PC-3 (cell line): ENCODE data around the gene FBXL4. TPM values are rescaled to one million over a fixed set of nuclear protein-coding genes. Genes with fewer than 3 reads are reported as not detected.

ENCODE experiments used
- ATAC-seq: fragments of 200-7000 bp; cut with Tn5 transposase; 2 replicates; pipeline ENCODE4 v1.9.1; 2020; ENCODE audit warnings: mild to moderate bottlenecking, moderate library complexity
- BruUV-seq: library from RNA; stranded (reverse); fragments of 400-500 nt; replicated peaks from 2 replicates; lab custom pipeline; 2021; lab: Mats Ljungman, UMichigan
- CTCF ChIA-PET: fragments of 300-600 bp; sonication (Branson Sonifier 250); formaldehyde crosslinking; loops from one replicate; lab custom pipeline; 2022; ENCODE audit warnings: antibody characterized with exemption; lab: Charles Lee
- POLR2A ChIA-PET: fragments of 300-600 bp; sonication (Branson Sonifier 250); formaldehyde crosslinking; loops from one replicate; lab custom pipeline; 2022; ENCODE audit warnings: antibody characterized with exemption; ENCODE audit not compliant: unreplicated experiment; lab: Charles Lee
- DNase-seq: peaks from one replicate; pipeline ENCODE4 v3.0.0-alpha.2; 2015
- H2AFZ ChIP-seq: fragments of 300-600 bp; sonication (generic); 2 replicates; pipeline ENCODE4 v1.6.0; 2016; ENCODE audit warnings: antibody characterized with exemption, low read length
- H3F3A ChIP-seq: fragments of 300-600 bp; sonication (generic); one replicate; pipeline ENCODE4 v1.6.0; 2017; ENCODE audit warnings: antibody characterized with exemption, low read length, control low read depth, mild to moderate bottlenecking; ENCODE audit not compliant: unreplicated experiment
- H3K27ac ChIP-seq: fragments of 300-600 bp; sonication (generic); 2 replicates; pipeline ENCODE4 v1.5.1; 2016; ENCODE audit warnings: mild to moderate bottlenecking, low read length
- H3K27me3 ChIP-seq: fragments of 300-600 bp; sonication (generic); 2 replicates; pipeline ENCODE4 v1.6.1; 2016; ENCODE audit warnings: low read length, mixed read lengths
- H3K36me3 ChIP-seq: fragments of 300-600 bp; sonication (generic); 2 replicates; pipeline ENCODE4 v1.6.1; 2016; ENCODE audit warnings: low read depth, mixed run types, low read length, mixed read lengths
- H3K4me1 ChIP-seq: fragments of 300-600 bp; sonication (generic); 2 replicates; pipeline ENCODE4 v1.5.1; 2016; ENCODE audit warnings: low read length; ENCODE audit not compliant: insufficient read depth
- H3K4me2 ChIP-seq: fragments of 300-600 bp; sonication (generic); 2 replicates; pipeline ENCODE4 v1.6.0; 2016; ENCODE audit warnings: low read length
- H3K4me3 ChIP-seq: fragments of 300-600 bp; sonication (generic); 2 replicates; pipeline ENCODE4 v1.5.1; 2016; ENCODE audit warnings: mild to moderate bottlenecking, low read length, mixed read lengths
- H3K79me2 ChIP-seq: fragments of 300-600 bp; sonication (generic); 2 replicates; pipeline ENCODE4 v1.6.1; 2017; ENCODE audit warnings: low read length, mixed read lengths
- H3K9ac ChIP-seq: fragments of 300-600 bp; sonication (generic); 2 replicates; pipeline ENCODE4 v1.6.0; 2016; ENCODE audit warnings: mild to moderate bottlenecking, low read length
- H3K9me2 ChIP-seq: fragments of 300-600 bp; sonication (generic); replicated peaks from 2 replicates; pipeline ENCODE4 v1.6.1; 2016; ENCODE audit warnings: mixed run types, low read length, mixed read lengths
- H3K9me3 ChIP-seq: fragments of 300-600 bp; sonication (generic); 2 replicates; pipeline ENCODE4 v1.6.1; 2016; ENCODE audit warnings: low read length, mixed read lengths
- H4K20me1 ChIP-seq: fragments of 300-600 bp; sonication (generic); 2 replicates; pipeline ENCODE4 v1.6.1; 2016; ENCODE audit warnings: low read length, mixed read lengths
- EZH2 ChIP-seq: fragments of 300-600 bp; sonication (generic); IDR thresholded peaks from one replicate; pipeline ENCODE4 v1.6.1; 2017; ENCODE audit warnings: antibody characterized with exemption, mild to moderate bottlenecking, low read length; ENCODE audit not compliant: unreplicated experiment
- EZH2phosphoT487 ChIP-seq: fragments of 300-600 bp; sonication (generic); IDR thresholded peaks from 2 replicates; pipeline ENCODE4 v1.6.1; 2018; ENCODE audit warnings: mild to moderate bottlenecking, antibody characterized with exemption, low read length, borderline replicate concordance
- intact Hi-C: fragments of 100-400 bp; cut with micrococcal nuclease; formaldehyde crosslinking; loops from 2 replicates; pipeline ENCODE4 v1.9.0; 2023
- total RNA-seq: library from RNA; depleted of rRNA; stranded (reverse); fragments of >200 nt; gene quantifications from 2 replicates; pipeline ENCODE4 v1.2.3, GENCODE V29; 2014
- TF ChIP-seq, protein P1 (sequence below): fragments of 300-600 bp; sonication (generic); conservative IDR thresholded peaks from 2 replicates; pipeline ENCODE4 v1.5.1; 2017; ENCODE audit warnings: antibody characterized with exemption, low read depth, mild to moderate bottlenecking, low read length

The FBXL4 gene
- total RNA-seq, 1 experiment from 2014 or later = 3.8 TPM

DNA sequence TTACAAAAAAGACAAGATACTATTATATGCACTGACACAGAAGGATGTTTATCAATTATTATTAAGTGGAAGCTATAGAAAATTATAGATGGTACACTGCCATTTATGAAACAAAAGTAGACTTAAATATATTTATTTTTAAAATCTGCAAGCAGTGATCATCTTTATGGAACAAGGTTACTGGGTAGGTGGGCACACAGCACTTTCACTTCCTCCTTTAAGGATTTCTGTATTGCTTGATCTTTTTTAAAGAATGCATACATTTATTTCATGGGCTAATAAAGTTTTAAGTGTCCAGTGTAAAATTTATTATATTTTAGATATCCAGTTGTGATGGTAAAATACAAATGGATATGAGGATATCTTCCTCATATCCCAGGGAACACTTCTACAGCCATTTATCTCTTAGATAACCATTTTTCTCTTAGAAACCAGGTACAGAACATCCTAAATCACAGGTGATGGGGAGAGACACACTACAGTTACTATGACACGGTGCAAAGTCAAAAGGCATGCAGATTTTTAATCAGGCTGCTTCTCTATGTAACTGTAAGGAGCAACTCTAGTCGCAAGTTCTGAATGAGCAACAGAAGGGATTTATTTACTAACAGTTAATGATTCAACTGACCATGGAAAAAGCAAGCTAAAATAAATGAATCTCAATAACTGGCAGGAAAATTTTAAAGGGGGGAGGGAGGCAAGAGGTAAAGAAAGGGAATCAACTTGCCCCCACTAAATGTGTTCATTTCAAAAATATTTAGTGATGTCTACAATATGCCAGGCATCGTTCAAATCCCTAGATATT, 2.2 kb downstream of the FBXL4 start:
- ATAC-seq (no peak), DNase-seq (no peak)
- intact Hi-C loops = loop anchor here (5.0 kb wide), 1 partner anchor 73 kb away; no protein-coding TSS in a partner anchor
- Histone ChIP-seq H2AFZ (no peak overlapping the region), H3F3A (no peaks in the 10 kb centered on the region), H3K9me2 (no peaks in the 10 kb centered on the region), H3K36me3 (no peaks in the 10 kb centered on the region), H3K4me2 (peak overlapping the region; percentile 86), H3K4me3 (peak overlapping the region; percentile 72; the same call in 1 of the 2 replicates), H3K27me3 (no peaks in the 10 kb centered on the region), H4K20me1 (no peaks in the 10 kb centered on the region), H3K27ac (no peak overlapping the region), H3K4me1 (peaks cover 16% of the 10 kb centered on the region; the same call in 1 of the 2 replicates), H3K9ac (no peak overlapping the region), H3K79me2 (peaks cover 56% of the 10 kb centered on the region), H3K9me3 (no peaks in the 10 kb centered on the region)
- BruUV-seq = no TSS peak
- ChIA-PET POLR2A (no interaction called here), CTCF (no interaction called here)
- TF ChIP-seq, protein P1, sequence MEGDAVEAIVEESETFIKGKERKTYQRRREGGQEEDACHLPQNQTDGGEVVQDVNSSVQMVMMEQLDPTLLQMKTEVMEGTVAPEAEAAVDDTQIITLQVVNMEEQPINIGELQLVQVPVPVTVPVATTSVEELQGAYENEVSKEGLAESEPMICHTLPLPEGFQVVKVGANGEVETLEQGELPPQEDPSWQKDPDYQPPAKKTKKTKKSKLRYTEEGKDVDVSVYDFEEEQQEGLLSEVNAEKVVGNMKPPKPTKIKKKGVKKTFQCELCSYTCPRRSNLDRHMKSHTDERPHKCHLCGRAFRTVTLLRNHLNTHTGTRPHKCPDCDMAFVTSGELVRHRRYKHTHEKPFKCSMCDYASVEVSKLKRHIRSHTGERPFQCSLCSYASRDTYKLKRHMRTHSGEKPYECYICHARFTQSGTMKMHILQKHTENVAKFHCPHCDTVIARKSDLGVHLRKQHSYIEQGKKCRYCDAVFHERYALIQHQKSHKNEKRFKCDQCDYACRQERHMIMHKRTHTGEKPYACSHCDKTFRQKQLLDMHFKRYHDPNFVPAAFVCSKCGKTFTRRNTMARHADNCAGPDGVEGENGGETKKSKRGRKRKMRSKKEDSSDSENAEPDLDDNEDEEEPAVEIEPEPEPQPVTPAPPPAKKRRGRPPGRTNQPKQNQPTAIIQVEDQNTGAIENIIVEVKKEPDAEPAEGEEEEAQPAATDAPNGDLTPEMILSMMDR = no peak
- TF ChIP-seq EZH2phosphoT487 = no peak
- no peak for TF ChIP-seq EZH2

DNA sequence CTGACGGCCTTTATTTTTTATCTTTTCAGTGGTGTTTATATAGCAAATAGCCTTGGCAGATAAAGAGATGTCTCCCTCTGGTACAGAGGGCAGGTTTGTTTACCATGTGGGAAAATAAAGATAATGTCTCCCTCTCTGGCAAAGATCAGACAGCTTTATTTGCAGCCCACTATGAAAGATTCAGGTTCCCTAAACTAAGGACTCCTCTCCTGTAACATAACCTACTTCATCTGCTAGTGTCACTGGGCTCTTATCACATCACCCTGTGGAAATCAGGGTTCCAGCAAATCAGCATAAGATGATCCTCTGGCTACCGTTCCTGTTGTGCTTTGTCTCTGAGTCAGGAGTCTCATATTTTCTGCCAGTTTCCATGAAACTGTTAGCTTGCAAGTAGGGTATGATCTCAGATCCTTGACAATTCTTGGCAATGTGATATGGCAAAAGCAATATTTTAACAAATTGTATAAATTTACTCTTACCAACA, 3.1 kb downstream of the FBXL4 start:
- Histone ChIP-seq H3F3A (no peaks in the 10 kb centered on the region), H3K4me1 (peaks cover 16% of the 10 kb centered on the region; the same call in 1 of the 2 replicates), H3K79me2 (peaks cover 56% of the 10 kb centered on the region), H3K27me3 (no peaks in the 10 kb centered on the region), H4K20me1 (no peaks in the 10 kb centered on the region), H3K4me2 (no peak overlapping the region), H3K9me2 (no peaks in the 10 kb centered on the region), H3K27ac (no peak overlapping the region), H2AFZ (no peak overlapping the region), H3K36me3 (no peaks in the 10 kb centered on the region), H3K4me3 (no peak overlapping the region), H3K9ac (no peak overlapping the region), H3K9me3 (no peaks in the 10 kb centered on the region)
- ChIA-PET CTCF (no interaction called here), POLR2A (no interaction called here)
- DNase-seq (peak; percentile 2), ATAC-seq (no peak)
- intact Hi-C loops = loop anchor here (5.0 kb wide), 1 partner anchor 72 kb away; no protein-coding TSS in a partner anchor
- TF ChIP-seq, protein P1 = no peak
- TF ChIP-seq EZH2phosphoT487 (no peak), EZH2 (no peak)
- no TSS peak for BruUV-seq

DNA sequence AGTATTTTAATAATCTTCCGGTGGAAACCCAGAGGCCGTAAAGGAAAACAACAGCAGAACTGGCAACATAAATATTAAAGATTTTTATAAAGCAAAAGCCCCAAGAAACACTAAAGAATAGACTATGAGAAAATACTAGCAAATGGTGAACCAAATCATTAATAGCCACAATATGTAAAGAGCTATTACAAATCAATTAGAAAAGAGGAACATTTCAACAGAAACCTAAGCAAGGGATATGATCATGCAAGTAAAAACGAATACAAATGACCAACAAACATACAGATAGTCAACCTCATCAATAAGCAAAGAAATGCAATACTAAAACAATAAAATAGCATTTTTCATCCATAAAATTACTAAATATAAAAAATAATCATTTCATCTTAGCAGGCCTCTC, 3.6 kb downstream of the FBXL4 start:
- TF ChIP-seq, protein P1 = no peak
- TF ChIP-seq EZH2phosphoT487 = no peak
- TF ChIP-seq EZH2 = no peak
- no peaks in the 10 kb centered on the region for H3K9me3 ChIP-seq
- peaks cover 16% of the 10 kb centered on the region; the same call in 1 of the 2 replicates for H3K4me1 ChIP-seq
- H3K4me3 ChIP-seq = no peak overlapping the region
- H3F3A ChIP-seq = no peaks in the 10 kb centered on the region
- DNase-seq = no peak
- no peak for ATAC-seq
- no peak overlapping the region for H3K4me2 ChIP-seq
- no TSS peak for BruUV-seq
- no peak overlapping the region for H2AFZ ChIP-seq
- no peaks in the 10 kb centered on the region for H3K36me3 ChIP-seq
- POLR2A ChIA-PET = no interaction called here
- no peak overlapping the region for H3K9ac ChIP-seq
- H3K79me2 ChIP-seq = peaks cover 56% of the 10 kb centered on the region
- no peak overlapping the region for H3K27ac ChIP-seq
- H3K9me2 ChIP-seq = no peaks in the 10 kb centered on the region
- CTCF ChIA-PET = no interaction called here
- H4K20me1 ChIP-seq = no peaks in the 10 kb centered on the region
- intact Hi-C loops = no loop called here
- no peaks in the 10 kb centered on the region for H3K27me3 ChIP-seq
